GM10248 (cell line): Measurements from ENCODE around the gene TAS2R43.
"Not testable (repeated sequence)": the region's sequence is repeated elsewhere in the genome, so short reads cannot be mapped to it uniquely, and the experiment has no call there.

Experiments used
- CTCF ChIA-PET: fragments of 300-600 bp; sonication (Branson Sonifier 250); formaldehyde crosslinking; extraction: SDS; loops from one replicate; lab custom pipeline; 2021; ENCODE audit warnings: antibody characterized with exemption; lab: Yijun Ruan, JAX
- POLR2A ChIA-PET: fragments of 350-650 bp; sonication (Branson Sonifier 250); formaldehyde crosslinking; extraction: SDS; loops from one replicate; lab custom pipeline; 2020; ENCODE audit warnings: antibody characterized with exemption; lab: Yijun Ruan, JAX
- DNase-seq: peaks from one replicate; pipeline ENCODE4 v3.0.0; 2012; ENCODE audit errors: extremely low spot score
- TF ChIP-seq, protein P1 (sequence below): IDR thresholded peaks from 2 replicates; pipeline ENCODE4 v1.5.1; 2012; ENCODE audit warnings: mild to moderate bottlenecking, low read depth; ENCODE audit errors: extremely low read depth, missing control alignments, control extremely low read depth

Gene TAS2R43

DNA sequence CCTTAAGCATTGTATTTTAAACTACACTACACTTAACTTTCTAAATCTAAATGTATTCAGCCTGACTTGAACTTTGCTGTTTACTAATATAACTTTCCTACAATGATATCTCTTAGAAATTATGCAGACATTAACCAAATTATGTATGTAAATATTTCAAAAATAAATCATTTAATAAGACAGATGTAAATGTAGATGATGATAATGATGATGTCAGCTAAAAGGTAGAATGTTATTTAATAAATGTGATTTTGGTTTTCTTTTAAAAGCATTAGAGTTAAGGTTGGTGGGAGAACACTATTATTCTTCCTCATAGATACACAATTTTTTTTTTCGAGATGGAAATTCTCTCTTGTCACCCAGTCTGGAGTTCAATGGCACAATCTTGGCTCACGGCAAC lies 10.1 kb downstream of the TAS2R43 start:
- TF ChIP-seq, protein P1, sequence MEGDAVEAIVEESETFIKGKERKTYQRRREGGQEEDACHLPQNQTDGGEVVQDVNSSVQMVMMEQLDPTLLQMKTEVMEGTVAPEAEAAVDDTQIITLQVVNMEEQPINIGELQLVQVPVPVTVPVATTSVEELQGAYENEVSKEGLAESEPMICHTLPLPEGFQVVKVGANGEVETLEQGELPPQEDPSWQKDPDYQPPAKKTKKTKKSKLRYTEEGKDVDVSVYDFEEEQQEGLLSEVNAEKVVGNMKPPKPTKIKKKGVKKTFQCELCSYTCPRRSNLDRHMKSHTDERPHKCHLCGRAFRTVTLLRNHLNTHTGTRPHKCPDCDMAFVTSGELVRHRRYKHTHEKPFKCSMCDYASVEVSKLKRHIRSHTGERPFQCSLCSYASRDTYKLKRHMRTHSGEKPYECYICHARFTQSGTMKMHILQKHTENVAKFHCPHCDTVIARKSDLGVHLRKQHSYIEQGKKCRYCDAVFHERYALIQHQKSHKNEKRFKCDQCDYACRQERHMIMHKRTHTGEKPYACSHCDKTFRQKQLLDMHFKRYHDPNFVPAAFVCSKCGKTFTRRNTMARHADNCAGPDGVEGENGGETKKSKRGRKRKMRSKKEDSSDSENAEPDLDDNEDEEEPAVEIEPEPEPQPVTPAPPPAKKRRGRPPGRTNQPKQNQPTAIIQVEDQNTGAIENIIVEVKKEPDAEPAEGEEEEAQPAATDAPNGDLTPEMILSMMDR: no peak
- CTCF ChIA-PET: interaction anchor here (1.1 kb wide), 1 partner anchor 13 kb away, joined by 3 read pairs; no protein-coding TSS in a partner anchor
- POLR2A ChIA-PET: no interaction called here
- no peak for DNase-seq

DNA sequence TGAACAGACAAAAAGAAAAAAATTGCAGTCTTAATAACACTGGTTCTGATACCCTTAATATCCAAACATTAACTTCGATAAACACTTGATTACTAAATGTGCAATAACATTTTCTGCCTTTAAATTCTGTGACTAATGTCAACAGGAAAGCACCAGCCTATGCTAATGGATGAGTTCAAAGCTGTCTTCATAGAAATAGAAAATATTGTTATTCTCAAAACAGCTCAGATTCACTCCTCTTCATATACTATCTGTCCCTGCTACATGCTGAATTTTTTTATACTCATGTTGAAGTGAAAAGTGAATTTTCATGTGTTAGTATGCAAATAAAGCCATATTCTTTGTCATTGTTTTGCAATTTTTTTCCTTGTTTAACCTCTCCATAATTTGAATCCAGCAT lies 13.9 kb downstream of the TAS2R43 start:
- no peak for DNase-seq
- ChIA-PET POLR2A (no interaction called here), CTCF (no interaction called here)
- TF ChIP-seq, protein P1: no peak

DNA sequence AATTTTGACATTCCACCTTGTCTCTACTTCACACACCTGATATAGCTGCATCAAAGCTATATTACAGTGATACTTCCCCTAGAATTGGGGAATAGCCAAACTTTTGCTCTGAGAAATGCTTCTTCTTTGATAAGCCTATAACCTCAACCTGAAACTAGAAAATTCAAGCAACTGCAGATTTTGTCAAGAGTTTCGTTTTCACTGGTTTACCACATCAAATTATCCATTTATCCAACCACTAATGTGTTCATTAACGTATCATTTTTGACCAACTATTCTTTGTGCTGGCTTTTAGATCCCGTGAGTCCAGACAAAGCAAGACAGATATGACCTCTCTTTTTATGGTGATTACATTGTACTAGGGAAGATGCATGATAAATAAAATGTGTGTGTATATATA lies 16.5 kb downstream of the TAS2R43 start:
- DNase-seq: no peak
- ChIA-PET CTCF (no interaction called here), POLR2A (no interaction called here)
- TF ChIP-seq, protein P1: no peak

DNA sequence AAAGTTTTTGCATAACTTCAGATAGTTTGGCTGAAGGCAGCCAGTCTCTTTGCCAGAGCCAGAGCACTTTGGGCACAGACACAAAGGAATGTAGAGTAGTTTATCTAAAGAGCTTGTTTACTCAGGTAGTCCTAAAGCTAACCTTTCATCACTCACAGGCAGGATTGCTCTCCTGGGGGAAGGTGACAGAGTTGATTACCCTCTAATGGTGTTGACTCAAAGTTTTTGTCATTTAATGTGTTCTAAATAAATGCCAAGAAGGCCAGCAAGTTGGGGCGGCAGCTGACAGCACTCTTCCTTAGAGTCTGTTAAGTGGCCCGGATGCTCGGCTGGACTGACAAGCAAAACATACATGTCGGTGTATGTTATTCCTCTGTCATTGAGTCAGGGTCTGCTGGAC lies 20.7 kb downstream of the TAS2R43 start:
- CTCF ChIA-PET: no interaction called here
- TF ChIP-seq, protein P1: no peak
- POLR2A ChIA-PET: no interaction called here
- no peak for DNase-seq

DNA sequence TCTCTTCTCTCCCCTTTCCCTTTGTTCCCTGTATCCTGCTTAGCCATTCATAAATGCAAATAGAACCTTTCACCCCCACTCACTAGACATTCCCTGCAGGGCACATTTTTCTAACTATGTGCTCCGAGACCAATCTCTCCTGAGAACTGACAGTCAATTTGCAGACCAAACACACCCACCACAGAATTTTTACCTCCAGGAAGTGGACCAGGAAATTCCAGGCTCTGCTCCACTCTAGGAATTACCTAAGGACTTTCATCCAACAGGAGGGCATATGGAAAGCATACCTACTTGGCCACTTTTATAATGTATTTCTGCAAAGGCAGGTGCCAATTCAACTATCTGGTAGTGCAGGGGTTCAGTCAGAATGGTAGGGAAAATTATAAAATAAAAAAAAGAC lies 21.1 kb downstream of the TAS2R43 start:
- TF ChIP-seq, protein P1: no peak
- ChIA-PET CTCF (no interaction called here), POLR2A (no interaction called here)
- DNase-seq: no peak

DNA sequence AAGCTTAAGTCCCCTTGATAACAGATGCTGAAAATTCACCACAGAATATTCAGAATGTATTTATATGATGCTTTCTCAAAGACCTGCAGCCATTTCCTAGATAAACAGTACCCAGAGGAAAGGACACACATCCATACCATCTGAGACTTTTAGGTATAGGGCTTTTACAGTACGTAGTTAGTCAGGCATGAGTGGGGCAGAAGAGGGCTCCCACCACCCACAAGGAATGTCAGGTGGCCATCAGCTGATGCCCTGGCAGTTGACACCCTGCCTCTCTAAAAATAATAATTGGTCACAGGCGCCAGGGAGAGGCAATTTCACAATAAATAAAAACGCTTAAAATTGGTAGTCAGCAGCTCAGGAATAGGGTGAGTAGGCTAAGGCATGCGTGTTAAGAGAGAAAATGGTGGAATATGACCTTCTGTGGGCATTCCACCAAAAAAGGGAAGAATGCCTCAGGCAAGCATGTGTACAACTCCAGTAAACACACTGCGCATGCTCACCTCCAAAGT lies 22.2 kb downstream of the TAS2R43 start:
- no peak for DNase-seq
- ChIA-PET CTCF (interaction anchor here (1.2 kb wide), 1 partner anchor 12 kb away, joined by 3 read pairs; no protein-coding TSS in a partner anchor), POLR2A (no interaction called here)
- TF ChIP-seq, protein P1: no peak

DNA sequence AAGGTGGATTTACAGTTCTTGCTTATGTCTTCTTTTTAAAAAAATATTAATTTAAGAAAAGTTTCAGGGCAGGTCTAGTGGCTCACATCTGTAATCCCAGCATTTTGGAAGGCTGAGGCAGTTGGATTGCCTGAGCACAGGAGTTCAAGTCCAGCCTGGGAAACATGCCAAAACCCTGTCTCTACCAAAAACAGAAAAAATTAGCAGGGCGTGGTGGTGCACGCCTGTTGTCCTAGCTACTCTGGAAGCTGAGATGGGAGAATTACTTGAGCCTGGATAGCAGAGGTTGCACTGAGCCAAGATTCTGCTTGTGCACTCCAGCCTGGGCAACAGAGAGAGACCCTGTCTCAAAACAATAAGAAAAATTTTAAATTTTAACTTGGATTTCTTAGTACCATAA lies 24.6 kb downstream of the TAS2R43 start:
- CTCF ChIA-PET: no interaction called here
- TF ChIP-seq, protein P1: no peak
- POLR2A ChIA-PET: no interaction called here
- DNase-seq: no peak

DNA sequence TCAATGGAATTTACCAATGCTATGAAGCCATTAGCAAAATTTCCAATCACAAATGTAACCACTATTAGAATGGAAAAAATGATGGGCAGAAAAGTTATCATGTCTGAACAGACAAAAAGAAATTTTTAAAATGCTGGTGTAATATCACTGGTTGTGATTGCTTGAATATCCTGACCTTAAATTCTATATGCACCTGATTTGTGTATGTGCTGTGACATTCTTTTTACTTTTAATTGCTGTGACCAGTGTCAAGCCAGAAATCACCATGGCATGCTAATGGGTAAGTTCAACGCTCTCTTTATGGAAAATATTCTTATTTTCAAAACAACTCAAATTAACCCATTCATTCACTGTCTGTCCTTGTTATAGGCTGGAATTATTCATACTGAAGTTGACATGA lies 29.9 kb downstream of the TAS2R43 start, which contains the start of gene TAS2R46:
TSS of gene TAS2R46 (minus strand) at position 101 of the 400 bp plus-strand sequence. CDS start at position 101, 0 bp downstream.
- CTCF ChIA-PET, POLR2A ChIA-PET, DNase-seq: not testable (repeated sequence)
